Smooth muscle cell (in vitro differentiated cells): Measurements from ENCODE around the gene SLC43A1. TPM values are rescaled to one million over a fixed set of nuclear protein-coding genes. Genes with fewer than 3 reads are reported as not detected.

Experiments used
- DNase-seq: peaks from one replicate; lab custom pipeline; 2025; ENCODE audit not compliant: unreplicated experiment; lab: John Stamatoyannopoulos, UW
- H2AFZ ChIP-seq: fragments of 200-600 bp; sonication (generic); 2 replicates; pipeline ENCODE4 v1.6.0; 2016; ENCODE audit warnings: antibody characterized with exemption, low read depth, mild to moderate bottlenecking
- H3F3A ChIP-seq: fragments of 200-600 bp; sonication (generic); 2 replicates; pipeline ENCODE4 v1.6.0; 2017; ENCODE audit warnings: antibody characterized with exemption, low read depth
- H3K27ac ChIP-seq: fragments of 200-600 bp; sonication (generic); 2 replicates; pipeline ENCODE4 v1.5.1; 2016; ENCODE audit warnings: low read depth, mild to moderate bottlenecking
- H3K27me3 ChIP-seq: fragments of 200-600 bp; sonication (generic); 2 replicates; pipeline ENCODE4 v1.6.1; 2016; ENCODE audit warnings: low read depth, mild to moderate bottlenecking
- H3K36me3 ChIP-seq: fragments of 200-600 bp; sonication (generic); 2 replicates; pipeline ENCODE4 v1.5.1; 2016; ENCODE audit warnings: low read depth
- H3K4me1 ChIP-seq: fragments of 200-600 bp; sonication (generic); 2 replicates; pipeline ENCODE4 v1.5.1; 2016; ENCODE audit warnings: low read depth
- H3K4me2 ChIP-seq: fragments of 200-600 bp; sonication (generic); 2 replicates; pipeline ENCODE4 v1.6.0; 2016; ENCODE audit warnings: mild to moderate bottlenecking
- H3K4me3 ChIP-seq: fragments of 200-600 bp; sonication (generic); 2 replicates; pipeline ENCODE4 v1.5.1; 2016; ENCODE audit warnings: mild to moderate bottlenecking
- H3K79me2 ChIP-seq: fragments of 200-600 bp; sonication (generic); 2 replicates; pipeline ENCODE4 v1.6.0; 2016; ENCODE audit warnings: low read depth, mild to moderate bottlenecking
- H3K9ac ChIP-seq: fragments of 200-600 bp; sonication (generic); 2 replicates; pipeline ENCODE4 v1.6.0; 2016; ENCODE audit warnings: low read depth
- H3K9me3 ChIP-seq: fragments of 200-600 bp; sonication (generic); replicated peaks from 2 replicates; pipeline ENCODE4 v1.5.1; 2016; ENCODE audit warnings: low read depth
- H4K20me1 ChIP-seq: fragments of 200-600 bp; sonication (generic); 2 replicates; pipeline ENCODE4 v1.6.0; 2016; ENCODE audit warnings: low read depth
- CTCF ChIP-seq: fragments of 200-600 bp; sonication (generic); IDR thresholded peaks from 2 replicates; pipeline ENCODE4 v1.5.1; 2017; ENCODE audit warnings: borderline replicate concordance, mild to moderate bottlenecking, antibody characterized with exemption; ENCODE audit not compliant: insufficient read depth, poor library complexity, severe bottlenecking
- WGBS: methylation state at CpG from one replicate; pipeline ENCODE4 v1.1.7; 2016; ENCODE audit warnings: low lambda C conversion rate; 5-methylcytosine and 5-hydroxymethylcytosine counted together
- polyA plus RNA-seq: library from polyadenylated mRNA; unstranded; fragments of >200 nt; fragmentation: Nextera tagmentation; extraction: Ambion mirVana; gene quantifications from 2 replicates; pipeline ENCODE4 v1.2.1, GENCODE V29; 2016
- total RNA-seq: library from RNA; depleted of rRNA; stranded (reverse); fragments of >200 nt; gene quantifications from 2 replicates; pipeline ENCODE4 v1.2.3, GENCODE V29; 2014

SLC43A1 gene
- total and polyA plus RNA-seq, 2 experiments from 2014 or later: 1.3 to 7.3 TPM

- Histone ChIP-seq H3K36me3 (no peaks in the 10 kb centered on the region), H3K9me3 (no peaks in the 10 kb centered on the region), H3F3A (no peaks in the 10 kb centered on the region), H3K4me3 (peak overlapping the region; percentile 65), H4K20me1 (no peaks in the 10 kb centered on the region), H3K4me1 (no peaks in the 10 kb centered on the region), H3K4me2 (peak overlapping the region; percentile 96), H2AFZ (peak overlapping the region; percentile 76), H3K27ac (no peak overlapping the region), H3K79me2 (no peaks in the 10 kb centered on the region), H3K9ac (no peak overlapping the region), H3K27me3 (peaks cover 10% of the 10 kb centered on the region)
- no peak for TF ChIP-seq CTCF
- DNase-seq: no peak
- 13% methylated on average over 33 of the region's 35 CpGs for WGBS
Observed at GRCh38 chr11:57513911-57514537, 1.5 kb downstream of the SLC43A1 start.

GRCh38 chr11:57513452-57513795 lies 2.1 kb downstream of the SLC43A1 start:
- H3K4me3 ChIP-seq: no peak overlapping the region
- no peaks in the 10 kb centered on the region for H3K79me2 ChIP-seq
- H3K4me1 ChIP-seq: no peaks in the 10 kb centered on the region
- no peak for TF ChIP-seq CTCF
- no peak for DNase-seq
- no peak overlapping the region for H3K9ac ChIP-seq
- no peak overlapping the region for H3K27ac ChIP-seq
- H3K4me2 ChIP-seq: no peak overlapping the region
- no peaks in the 10 kb centered on the region for H4K20me1 ChIP-seq
- no peaks in the 10 kb centered on the region for H3K9me3 ChIP-seq
- no peak overlapping the region for H2AFZ ChIP-seq
- H3F3A ChIP-seq: no peaks in the 10 kb centered on the region
- no peaks in the 10 kb centered on the region for H3K36me3 ChIP-seq
- WGBS: 59% methylated on average over 1 of the region's 1 CpG
- H3K27me3 ChIP-seq: peaks cover 10% of the 10 kb centered on the region

GRCh38 chr11:57512646-57513451 lies 2.7 kb downstream of the SLC43A1 start:
- Histone ChIP-seq H3K36me3 (no peaks in the 10 kb centered on the region), H3K27me3 (peaks cover 10% of the 10 kb centered on the region), H3K4me3 (no peak overlapping the region), H3K4me2 (no peak overlapping the region), H3K79me2 (no peaks in the 10 kb centered on the region), H3K9ac (no peak overlapping the region), H3K4me1 (no peaks in the 10 kb centered on the region), H3F3A (no peaks in the 10 kb centered on the region), H3K9me3 (no peaks in the 10 kb centered on the region), H4K20me1 (no peaks in the 10 kb centered on the region), H3K27ac (no peak overlapping the region), H2AFZ (no peak overlapping the region)
- DNase-seq: no peak
- 87% methylated on average over 12 of the region's 12 CpGs for WGBS
- no peak for TF ChIP-seq CTCF
